ENCODE results near the gene N4BP2L2.

The N4BP2L2 gene

GRCh38 chr13:32553720-32554119 is 15.1 kb upstream of the N4BP2L2 start:
- DNase-seq (ENCODE audit: low read depth, low spot score), result no peak
- CTCF ChIA-PET, result no interaction called here
- POLR2A ChIA-PET, result no interaction called here
- no peak overlapping the region for H3K4me3 ChIP-seq (ENCODE audit: low read depth, low read length)
- TF ChIP-seq, protein P1, sequence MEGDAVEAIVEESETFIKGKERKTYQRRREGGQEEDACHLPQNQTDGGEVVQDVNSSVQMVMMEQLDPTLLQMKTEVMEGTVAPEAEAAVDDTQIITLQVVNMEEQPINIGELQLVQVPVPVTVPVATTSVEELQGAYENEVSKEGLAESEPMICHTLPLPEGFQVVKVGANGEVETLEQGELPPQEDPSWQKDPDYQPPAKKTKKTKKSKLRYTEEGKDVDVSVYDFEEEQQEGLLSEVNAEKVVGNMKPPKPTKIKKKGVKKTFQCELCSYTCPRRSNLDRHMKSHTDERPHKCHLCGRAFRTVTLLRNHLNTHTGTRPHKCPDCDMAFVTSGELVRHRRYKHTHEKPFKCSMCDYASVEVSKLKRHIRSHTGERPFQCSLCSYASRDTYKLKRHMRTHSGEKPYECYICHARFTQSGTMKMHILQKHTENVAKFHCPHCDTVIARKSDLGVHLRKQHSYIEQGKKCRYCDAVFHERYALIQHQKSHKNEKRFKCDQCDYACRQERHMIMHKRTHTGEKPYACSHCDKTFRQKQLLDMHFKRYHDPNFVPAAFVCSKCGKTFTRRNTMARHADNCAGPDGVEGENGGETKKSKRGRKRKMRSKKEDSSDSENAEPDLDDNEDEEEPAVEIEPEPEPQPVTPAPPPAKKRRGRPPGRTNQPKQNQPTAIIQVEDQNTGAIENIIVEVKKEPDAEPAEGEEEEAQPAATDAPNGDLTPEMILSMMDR (IDR thresholded peaks at IDR 0.05; ENCODE audit: insufficient read depth, low read length, missing control alignments), result no peak

DNA sequence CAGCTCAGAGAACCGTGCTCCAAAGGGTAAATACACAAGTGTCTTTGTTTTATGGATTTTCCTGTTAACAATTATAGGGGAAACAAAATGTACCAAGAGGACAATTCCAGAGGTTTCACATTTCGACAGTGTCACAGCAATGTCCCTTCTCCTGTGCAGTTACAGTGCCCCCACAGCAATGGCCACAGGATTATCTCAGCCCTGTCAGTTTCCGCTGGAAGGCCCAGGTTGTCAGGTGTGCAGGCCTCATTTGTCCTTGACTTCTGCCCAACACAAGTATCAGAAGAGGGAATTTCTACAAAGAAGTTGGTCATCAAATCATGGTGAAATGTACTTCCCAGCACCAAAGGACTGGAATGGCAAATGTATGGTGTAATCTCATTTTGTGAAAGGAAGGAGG is 11.2 kb upstream of the N4BP2L2 start:
- ChIA-PET POLR2A (no interaction called here), CTCF (interaction anchor here (0.6 to 1.2 kb wide), 2 partner anchors 31 to 234 kb away, joined by 3 read pairs; no protein-coding TSS in a partner anchor)
- H3K4me3 ChIP-seq (ENCODE audit: low read depth, low read length), result no peak overlapping the region
- TF ChIP-seq, protein P1 (IDR thresholded peaks at IDR 0.05; ENCODE audit: insufficient read depth, low read length, missing control alignments), result no peak
- no peak for DNase-seq (ENCODE audit: low read depth, low spot score)

GRCh38 chr13:32548837-32549236 is 10.2 kb upstream of the N4BP2L2 start:
- H3K4me3 ChIP-seq (ENCODE audit: low read depth, low read length), result no peak overlapping the region
- DNase-seq (ENCODE audit: low read depth, low spot score), result no peak
- CTCF ChIA-PET, result interaction anchor here (0.6 kb wide), 1 partner anchor 233 kb away, joined by 3 read pairs; no protein-coding TSS in a partner anchor
- POLR2A ChIA-PET, result no interaction called here
- TF ChIP-seq, protein P1 (IDR thresholded peaks at IDR 0.05; ENCODE audit: insufficient read depth, low read length, missing control alignments), result no peak

DNA sequence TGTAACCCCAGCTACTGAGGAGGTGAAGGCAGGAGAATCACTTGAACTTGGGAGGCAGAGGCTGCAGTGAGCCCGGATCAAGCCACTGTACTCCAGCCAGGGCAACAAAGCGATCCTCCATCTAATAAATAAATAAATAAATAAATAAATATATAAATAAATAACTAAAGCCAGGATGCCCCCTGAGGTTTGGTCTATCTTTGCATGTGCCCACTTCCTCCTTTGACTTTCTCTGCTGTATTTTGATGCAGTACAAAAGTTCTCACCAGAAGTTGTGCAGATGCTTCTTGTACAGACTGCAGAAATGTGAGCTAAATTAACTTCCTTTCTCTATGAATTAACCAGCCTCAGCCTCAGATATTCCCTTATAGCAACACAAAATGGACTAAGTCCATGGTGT is 6.5 kb upstream of the N4BP2L2 start:
- H3K4me3 ChIP-seq (ENCODE audit: low read depth, low read length), result no peak overlapping the region
- TF ChIP-seq, protein P1 (IDR thresholded peaks at IDR 0.05; ENCODE audit: insufficient read depth, low read length, missing control alignments), result no peak
- ChIA-PET POLR2A (no interaction called here), CTCF (no interaction called here)
- DNase-seq (ENCODE audit: low read depth, low spot score), result no peak

DNA sequence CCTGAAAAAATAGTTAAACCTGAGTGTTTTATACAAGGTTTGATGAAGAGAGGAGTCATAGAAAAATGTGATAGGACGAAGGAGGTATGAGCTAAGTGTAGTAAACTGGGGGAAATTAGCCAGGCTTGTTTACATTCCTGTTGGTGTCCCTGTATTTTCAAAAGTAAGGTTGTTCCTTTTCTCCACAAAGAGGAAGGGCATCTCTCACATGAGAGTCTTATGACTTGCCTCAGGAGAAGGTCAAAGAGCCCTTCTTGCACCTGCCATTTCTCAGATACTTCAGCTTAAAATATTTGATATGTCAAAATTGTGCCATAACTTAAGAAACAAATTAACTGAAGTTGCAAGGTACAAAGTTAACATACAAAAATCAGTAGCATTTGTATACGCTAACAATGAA is 3.6 kb upstream of the N4BP2L2 start:
- CTCF ChIA-PET, result no interaction called here
- no peak for DNase-seq (ENCODE audit: low read depth, low spot score)
- no peak overlapping the region for H3K4me3 ChIP-seq (ENCODE audit: low read depth, low read length)
- TF ChIP-seq, protein P1 (IDR thresholded peaks at IDR 0.05; ENCODE audit: insufficient read depth, low read length, missing control alignments), result no peak
- POLR2A ChIA-PET, result no interaction called here

GRCh38 chr13:32538143-32538620 is 413 bp downstream of the N4BP2L2 start:
- peak overlapping the region; percentile 98 for H3K4me3 ChIP-seq (ENCODE audit: low read depth, low read length)
- ChIA-PET CTCF (interaction anchor here (1.6 to 2.1 kb wide), 4 partner anchors 9 to 223 kb away, joined by 3 to 9 read pairs (median 8); partner anchors contain the start of genes BRCA2 and ZAR1L), POLR2A (interaction anchor here (0.6 kb wide), 1 partner anchor 25 kb away, joined by 3 read pairs; no protein-coding TSS in a partner anchor)
- peak; percentile 5 for DNase-seq (ENCODE audit: low read depth, low spot score)
- TF ChIP-seq, protein P1 (IDR thresholded peaks at IDR 0.05; ENCODE audit: insufficient read depth, low read length, missing control alignments), result no peak

All from AG04449 (cell line).